ENCODE measurements around the gene TBL1Y.

DNA sequence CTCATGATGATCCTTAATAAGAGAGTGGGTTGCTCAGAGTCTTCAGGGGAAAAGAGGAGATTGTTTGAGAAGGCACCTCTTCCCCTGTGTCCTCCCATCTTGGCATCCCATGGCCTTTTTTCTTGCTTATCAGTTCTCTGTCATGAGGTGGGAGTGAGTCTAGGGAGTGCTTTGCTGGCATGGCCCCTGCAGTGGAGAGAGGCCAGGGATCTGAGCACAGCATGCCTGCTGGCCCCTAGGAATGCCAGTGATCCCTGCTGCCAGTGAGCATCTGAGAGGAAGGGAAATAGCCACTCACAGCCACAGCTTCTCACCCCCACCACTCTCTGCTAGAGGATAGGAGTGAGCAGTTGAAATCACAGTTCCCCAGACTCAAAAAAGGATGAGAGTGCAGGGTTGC, 168.2 kb downstream of the TBL1Y start:
- TF ChIP-seq POLR2A (IDR thresholded peaks at IDR 0.05; ENCODE audit: low read depth, low read length) (no peak), TAF1 (IDR thresholded peaks at IDR 0.05; ENCODE audit: borderline replicate concordance, low read depth, low read length) (no peak)

Measured in GM12892 (cell line).